Stimulated activated CD4-positive, alpha-beta T cell treated with anti-CD3 and anti-CD28 coated beads, Interleukin-15, amount 100 ng/mL, for 24 hours (primary cell): Measurements from ENCODE around the gene CMTM2.
"Not testable (repeated sequence)": the region's sequence is repeated elsewhere in the genome, so short reads cannot be mapped to it uniquely, and the experiment has no call there.

Source experiments
- DNase-seq: peaks from one replicate; pipeline ENCODE4 v3.0.0-alpha.2; 2020

CMTM2 gene

GRCh38 chr16:66610111-66610820 is 31.0 kb downstream of the CMTM2 start:
- DNase-seq = no peak

GRCh38 chr16:66611911-66612310 is 32.6 kb downstream of the CMTM2 start:
- not testable (repeated sequence) for DNase-seq

GRCh38 chr16:66612422-66612821 is 33.2 kb downstream of the CMTM2 start:
- no peak for DNase-seq

GRCh38 chr16:66614161-66614802 is 35.0 kb downstream of the CMTM2 start:
- DNase-seq = no peak

GRCh38 chr16:66616169-66616568 is 36.9 kb downstream of the CMTM2 start:
- DNase-seq = no peak

- DNase-seq = no peak
These were observed 37.3 kb downstream of the CMTM2 start for GRCh38 chr16:66616592-66616991.

- DNase-seq = no peak
These were observed 37.8 kb downstream of the CMTM2 start for GRCh38 chr16:66617010-66617434.

GRCh38 chr16:66617728-66618127 is 38.5 kb downstream of the CMTM2 start:
- DNase-seq = no peak

GRCh38 chr16:66618588-66619375 is 39.5 kb downstream of the CMTM2 start:
- no peak for DNase-seq

GRCh38 chr16:66619534-66620428 is 40.5 kb downstream of the CMTM2 start:
- no peak for DNase-seq

- no peak for DNase-seq
These were observed 41.1 kb downstream of the CMTM2 start for GRCh38 chr16:66620429-66620795.

- DNase-seq = no peak
These were observed 42.7 kb downstream of the CMTM2 start for GRCh38 chr16:66621973-66622372.

- no peak for DNase-seq
These were observed 43.6 kb downstream of the CMTM2 start for GRCh38 chr16:66622863-66623262.

GRCh38 chr16:66623755-66624154 is 44.5 kb downstream of the CMTM2 start:
- no peak for DNase-seq

GRCh38 chr16:66627611-66628378 is 48.5 kb downstream of the CMTM2 start:
- not testable (repeated sequence) for DNase-seq

GRCh38 chr16:66629856-66630255 is 50.6 kb downstream of the CMTM2 start:
- DNase-seq = no peak

- not testable (repeated sequence) for DNase-seq
These were observed 51.4 kb downstream of the CMTM2 start for GRCh38 chr16:66630561-66631260.

GRCh38 chr16:66631558-66631957 is 52.3 kb downstream of the CMTM2 start:
- DNase-seq = not testable (repeated sequence)

- no peak for DNase-seq
These were observed 55.4 kb downstream of the CMTM2 start for GRCh38 chr16:66634527-66635196.

GRCh38 chr16:66635406-66635805 is 56.1 kb downstream of the CMTM2 start:
- DNase-seq = no peak

- no peak for DNase-seq
These were observed 56.9 kb downstream of the CMTM2 start for GRCh38 chr16:66636199-66636598.
